HG02763 (cell line): ENCODE results near the gene IQGAP2.

Experiments used
- ATAC-seq: cut with Tn5 transposase; IDR thresholded peaks from one replicate; pipeline ENCODE4 v1.9.1; 2021; ENCODE audit warnings: mild to moderate bottlenecking, moderate library complexity; ENCODE audit not compliant: unreplicated experiment

The IQGAP2 gene

DNA sequence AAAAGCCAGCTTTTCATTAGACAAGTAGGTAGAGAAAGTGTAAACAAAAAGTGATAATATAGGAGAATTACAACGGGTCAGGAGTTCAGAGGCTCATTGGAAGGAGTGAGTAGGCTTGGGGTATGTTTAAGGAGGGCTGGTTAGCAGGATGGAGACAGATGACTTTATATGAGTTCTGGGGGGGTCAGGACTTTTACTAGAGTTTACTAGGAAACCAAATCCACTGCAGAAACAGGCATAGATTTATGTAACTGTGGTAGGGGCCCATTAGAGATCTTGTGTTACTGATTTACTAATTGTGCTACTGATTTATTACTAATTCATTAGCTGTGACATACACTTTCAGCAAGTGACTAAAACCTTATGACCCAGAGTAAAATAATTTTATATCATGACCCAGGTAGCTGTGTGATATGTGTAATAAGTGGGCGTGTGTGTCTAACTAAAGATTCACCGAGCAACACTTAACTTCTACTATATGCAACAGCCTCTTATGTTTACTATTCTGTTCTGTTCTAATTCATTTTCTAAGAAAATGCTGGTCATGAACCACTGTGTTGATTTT is 73.5 kb downstream of the IQGAP2 start:
- ATAC-seq = no peak

DNA sequence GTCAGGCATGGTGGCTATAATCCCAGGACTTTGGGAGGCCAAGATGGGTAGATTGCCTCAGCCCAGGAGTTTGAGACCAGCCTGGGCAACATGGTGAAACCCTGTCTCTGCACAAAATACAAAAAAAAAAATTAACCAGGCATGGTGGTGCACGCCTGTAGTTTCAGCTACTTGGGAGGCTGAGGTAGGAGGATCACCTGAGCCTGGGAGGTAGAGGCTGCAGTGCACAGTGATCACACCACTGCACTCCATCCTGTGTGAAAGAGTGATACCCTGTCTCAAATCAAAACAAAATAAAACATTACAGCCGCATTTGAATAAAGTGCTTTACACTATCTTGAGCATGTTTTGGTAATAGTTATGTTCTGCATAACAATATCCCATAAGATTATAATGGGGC is 74.0 kb downstream of the IQGAP2 start:
- no peak for ATAC-seq

DNA sequence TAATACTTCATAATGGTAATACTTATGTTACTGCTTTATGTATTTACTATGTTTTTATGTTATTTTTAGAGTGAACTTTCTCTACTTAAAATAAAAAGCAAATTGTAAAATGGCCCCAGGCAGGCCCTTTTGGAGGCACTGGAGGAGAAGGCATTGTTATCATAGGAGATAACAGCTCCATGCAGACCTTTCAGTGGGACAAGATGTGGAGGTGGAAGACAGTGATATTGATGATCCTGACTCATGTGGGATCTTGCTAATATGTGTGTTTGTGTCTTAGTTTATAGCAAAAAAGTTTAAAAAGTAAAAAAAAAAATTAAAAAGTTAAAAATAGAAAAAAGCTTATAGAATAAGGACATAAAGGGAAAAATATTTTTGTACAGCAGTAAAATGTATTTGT is 74.5 kb downstream of the IQGAP2 start:
- ATAC-seq = no peak

DNA sequence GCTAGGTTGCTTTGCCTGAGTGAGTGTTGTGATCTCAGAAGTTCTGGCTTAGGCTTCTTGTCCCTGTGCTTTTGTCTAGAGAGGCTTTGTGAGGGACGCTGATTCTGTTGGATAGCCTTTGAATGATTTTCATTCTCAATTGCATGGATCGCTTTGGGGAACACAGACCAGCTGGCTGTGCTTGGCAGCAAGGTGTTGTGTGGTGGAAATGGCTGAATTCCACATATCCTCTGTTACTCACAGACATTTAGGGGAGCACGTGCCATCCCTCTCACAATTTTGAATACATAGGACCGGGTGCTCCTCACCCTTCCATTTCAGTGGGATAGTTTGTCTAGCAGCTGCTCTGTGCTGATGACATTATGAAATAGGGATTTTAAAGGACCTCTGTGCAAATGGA is 76.2 kb downstream of the IQGAP2 start:
- ATAC-seq = no peak

DNA sequence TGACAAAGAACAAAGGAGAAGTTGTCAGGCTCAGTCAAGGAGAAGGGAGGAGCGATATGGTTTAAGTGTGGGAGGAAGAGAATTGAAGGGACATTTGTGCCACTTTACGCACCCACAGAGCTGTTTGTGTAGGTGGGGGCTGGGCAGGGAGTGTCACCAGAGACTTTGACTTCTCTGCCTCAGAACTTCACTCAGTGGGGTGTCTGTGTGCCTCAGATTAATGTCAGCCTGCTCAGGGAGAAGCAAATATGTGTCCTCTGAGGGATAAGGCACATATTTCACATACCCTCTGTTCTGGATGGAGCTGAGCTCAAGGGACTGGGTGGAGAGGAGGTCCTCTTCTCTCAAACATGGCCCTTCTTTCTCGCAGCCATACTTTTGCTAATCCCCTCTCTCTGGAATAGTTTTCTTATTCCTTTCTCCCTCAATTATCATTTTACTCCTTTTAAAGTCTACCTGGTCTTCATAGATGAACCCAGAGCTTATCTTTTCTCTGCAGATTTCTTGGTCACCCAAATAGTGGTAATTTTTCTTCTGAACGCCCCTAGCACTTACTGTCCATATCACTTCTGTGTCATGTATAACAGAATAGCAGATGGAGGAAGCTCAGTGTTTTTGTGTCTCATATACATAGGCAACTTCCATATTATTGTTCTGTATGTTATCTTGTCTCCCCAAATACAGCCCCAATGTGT is 77.0 kb downstream of the IQGAP2 start:
- no peak for ATAC-seq

DNA sequence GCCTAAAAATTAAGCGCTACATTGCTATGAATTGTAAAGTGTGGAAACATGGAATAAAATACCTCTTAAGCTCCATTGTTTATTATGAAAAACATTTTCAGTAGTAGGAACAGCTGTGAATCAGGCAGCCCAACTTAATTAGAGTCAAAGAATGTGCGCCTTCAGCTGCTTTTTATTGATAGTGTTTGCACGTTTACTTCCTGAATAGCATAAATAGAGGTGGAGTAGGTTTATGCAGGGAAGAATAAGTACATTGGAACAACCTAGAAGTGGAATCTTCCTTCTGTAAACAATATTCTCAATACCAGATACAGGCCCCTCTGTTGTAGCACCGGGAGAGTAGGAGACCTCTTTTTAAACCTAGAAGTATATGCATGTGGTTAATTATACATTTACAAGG is 79.9 kb downstream of the IQGAP2 start:
- no peak for ATAC-seq

DNA sequence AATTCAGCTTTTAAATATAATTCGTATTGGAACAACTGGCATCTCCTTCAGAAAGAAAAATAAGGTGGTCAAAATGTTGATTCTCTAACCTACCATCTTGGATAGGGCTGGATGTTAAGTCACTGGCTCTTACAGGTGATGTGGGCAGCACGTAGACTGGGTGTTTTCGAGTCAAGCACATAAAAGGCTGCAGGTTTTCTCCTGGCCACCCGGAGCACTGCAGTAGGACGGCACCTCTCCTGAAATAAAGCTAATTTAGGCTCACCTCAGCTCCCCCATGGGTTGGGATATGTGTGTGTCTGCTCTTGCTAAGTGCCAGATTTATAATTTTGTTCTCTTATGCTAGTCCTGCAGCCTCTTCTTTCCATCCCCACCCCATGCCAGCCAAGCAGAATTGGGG is 80.3 kb downstream of the IQGAP2 start:
- ATAC-seq = no peak

DNA sequence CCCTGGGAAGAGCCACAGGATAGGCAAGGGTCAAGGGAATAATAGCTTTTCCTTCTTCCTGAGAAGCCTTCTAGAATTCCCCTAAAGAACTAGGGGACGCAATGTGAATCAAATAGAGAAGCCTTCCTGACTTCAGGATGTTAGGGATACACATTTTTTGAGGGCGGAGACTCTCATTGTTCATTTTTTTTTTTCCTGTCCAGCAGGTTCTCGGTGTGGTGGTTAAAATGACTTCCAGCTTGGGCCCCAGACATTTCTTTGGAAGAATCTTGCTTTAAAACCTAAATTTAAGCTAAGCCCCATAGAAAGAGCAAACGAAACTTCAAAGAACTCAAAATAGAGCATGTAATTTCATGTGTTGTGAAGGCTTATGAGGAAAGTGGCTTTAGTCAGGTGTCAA is 80.8 kb downstream of the IQGAP2 start:
- ATAC-seq = no peak

DNA sequence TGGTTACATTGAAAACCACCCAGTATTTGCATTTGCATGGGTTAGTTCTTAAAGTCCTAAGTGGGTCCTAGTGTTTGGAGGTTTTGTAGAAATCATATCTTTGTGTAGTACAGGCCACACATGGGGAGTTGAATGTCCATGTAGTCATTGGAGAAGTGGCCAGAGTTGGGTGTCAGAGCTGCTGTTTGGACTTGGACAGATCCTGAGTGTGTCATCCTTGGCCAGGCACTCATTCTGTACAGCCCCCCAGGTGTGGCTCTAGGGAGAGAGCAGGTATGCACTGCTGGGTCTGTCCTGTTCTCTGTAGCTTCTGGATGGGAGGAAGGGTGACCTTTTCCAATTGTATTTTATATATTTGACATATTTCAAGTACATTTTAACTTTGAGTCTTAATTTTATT is 82.4 kb downstream of the IQGAP2 start:
- ATAC-seq = no peak

DNA sequence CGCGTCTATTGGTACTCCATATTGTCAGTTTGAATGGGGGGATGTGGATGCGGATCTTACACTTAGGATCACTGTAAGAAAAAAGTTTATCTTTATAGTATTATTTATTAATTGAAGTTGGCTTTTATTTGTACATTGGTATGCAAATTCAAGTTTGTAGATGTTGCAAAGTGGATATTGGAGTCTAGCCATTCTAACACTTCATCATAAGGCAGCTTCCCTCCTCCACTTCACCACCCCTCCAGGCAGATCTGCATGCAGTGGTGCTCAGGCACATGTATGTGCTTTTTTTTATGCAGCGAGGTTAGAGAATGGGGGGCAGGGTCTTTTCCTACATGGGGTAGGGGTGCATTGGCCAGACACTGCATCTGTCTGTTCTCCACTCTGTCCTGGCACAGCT is 84.3 kb downstream of the IQGAP2 start:
- no peak for ATAC-seq

DNA sequence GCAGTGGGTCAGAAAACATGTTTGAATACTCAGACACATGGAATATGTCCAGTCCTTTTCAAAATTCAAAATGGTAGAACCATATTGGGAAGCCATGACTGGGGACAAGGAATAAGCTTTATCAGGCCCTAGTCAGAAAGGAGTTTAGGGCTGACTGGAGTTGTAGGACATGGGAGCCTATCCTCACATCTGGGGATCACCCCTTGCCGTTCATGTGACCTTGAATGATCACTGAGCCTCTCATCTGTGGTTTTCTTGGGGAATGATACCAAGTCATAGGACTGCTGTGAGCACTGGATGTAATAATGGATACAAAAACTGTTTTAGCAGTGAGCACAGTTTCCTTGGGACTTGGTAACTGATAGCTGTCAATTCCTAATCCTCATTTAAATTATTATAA is 84.7 kb downstream of the IQGAP2 start:
- no peak for ATAC-seq

DNA sequence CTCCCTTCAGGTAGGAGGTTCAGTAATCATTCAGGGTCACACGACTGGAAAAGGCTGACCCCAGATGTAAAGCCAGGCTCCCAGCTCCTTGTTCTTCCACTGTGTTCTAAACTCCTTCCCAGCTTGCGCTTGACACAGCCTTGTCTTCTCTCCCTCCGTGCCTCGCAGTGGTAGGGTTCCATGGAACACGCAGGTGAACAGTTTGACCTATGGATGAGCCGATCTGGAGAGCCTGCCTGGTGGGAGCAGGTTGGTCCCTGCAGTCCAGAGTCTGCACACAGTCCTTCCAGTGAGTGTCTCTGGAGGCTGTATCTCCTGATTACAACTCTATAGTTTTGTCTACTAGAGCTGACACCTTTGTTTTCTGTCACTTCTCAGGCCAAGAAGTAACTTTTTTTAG is 85.9 kb downstream of the IQGAP2 start:
- no peak for ATAC-seq

DNA sequence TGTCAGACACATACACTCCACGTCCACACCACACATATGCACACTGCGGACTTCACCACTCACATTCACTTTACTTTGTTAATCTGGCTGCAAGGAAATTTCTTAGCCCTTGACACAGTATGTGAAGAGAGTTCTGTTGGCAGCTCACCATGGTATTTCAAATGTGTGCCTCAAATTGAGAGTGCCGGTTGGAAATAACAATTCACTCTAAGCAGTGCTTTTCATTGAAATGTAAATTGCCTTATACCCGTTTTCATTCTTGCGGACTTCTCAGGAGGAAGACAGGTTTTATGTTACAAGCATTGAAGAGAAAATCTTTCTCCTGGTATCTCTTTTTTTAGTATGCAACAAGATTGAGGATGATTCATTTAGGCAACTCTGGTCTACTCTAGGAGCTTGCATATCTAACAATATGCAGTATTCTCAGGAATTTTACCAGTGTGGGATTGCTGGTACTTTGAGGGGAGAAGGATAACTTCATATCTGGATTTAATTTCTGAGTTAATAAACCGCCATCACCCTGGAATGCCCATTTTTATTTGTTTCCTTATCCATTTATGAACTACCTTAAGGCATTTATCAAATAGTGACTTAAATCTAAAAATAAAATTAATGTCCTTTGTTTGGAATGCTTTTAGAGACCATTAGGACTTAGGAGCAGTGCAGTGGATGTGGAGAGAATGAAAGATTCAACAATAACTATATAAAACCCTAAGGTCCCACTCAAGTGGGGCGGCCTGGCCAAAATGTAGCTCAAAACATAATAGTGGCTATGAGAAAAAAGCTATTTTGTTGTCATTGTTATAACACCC is 87.0 kb downstream of the IQGAP2 start:
- ATAC-seq = no peak

DNA sequence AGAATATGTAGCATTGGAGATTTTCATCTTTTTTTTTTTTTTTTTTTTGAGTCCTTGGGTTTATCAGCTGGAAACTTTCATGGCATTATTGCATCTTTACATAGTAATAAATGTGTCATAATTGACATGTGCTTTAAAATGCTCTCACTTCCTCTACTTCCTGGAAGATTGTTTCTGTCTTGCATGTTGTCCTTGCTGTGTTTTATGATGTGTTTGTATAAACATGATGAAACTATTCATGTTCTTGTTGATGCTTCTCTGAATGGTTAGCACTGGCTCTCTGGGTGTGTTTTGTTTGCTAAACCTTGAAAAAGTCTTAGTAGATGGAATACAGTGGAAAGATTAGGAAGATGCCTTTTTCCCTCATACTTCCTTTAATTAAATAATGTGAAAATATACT is 87.9 kb downstream of the IQGAP2 start:
- ATAC-seq = no peak

DNA sequence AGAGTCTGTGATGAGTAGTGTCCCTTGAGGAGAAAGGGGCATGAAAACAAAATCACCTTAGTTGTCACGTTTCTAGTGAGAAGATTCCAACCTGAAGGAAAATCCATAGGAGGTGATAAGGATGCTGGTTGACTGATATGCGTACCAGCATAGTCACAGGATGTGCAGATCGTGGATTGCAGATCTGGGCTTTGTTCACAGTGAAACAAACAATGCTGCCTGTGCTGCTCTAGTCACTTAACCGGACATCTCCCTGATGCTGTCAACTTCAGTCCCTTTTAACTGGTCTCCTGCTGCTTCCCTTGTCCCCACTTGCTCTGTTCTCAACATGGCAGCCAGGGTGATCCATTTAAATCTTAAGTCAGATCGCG is 89.7 kb downstream of the IQGAP2 start:
- ATAC-seq = no peak

DNA sequence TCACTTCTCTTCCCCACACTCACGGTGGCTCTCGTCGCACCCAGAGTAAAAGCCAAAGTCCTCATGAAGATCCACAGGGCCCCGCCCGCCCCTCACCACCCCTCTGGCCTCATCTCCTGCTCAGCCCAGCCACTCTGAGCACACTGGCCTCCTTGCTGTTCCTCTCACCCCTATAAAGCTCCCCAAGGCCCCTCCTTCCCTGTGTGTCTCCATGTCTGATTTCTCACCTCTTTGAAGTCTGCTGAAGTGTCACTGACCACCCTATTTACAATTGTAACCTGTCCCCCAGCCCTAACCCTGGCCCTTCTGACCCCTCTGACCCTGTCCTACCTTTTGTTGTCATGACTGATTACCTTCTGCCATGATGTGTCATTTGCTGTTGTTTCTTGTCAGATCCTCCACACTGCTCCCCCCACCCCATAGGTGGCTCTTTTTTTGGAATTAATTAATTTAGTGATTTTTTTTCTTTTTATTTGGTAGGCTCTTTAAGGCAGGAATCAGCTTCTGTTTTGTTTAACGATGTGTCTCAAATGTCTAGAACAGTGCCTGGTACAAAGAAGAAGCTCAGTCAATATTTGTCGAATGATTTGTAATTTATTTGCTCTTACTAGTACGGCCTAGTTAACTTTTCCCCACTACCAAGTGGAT is 90.2 kb downstream of the IQGAP2 start:
- ATAC-seq = no peak

DNA sequence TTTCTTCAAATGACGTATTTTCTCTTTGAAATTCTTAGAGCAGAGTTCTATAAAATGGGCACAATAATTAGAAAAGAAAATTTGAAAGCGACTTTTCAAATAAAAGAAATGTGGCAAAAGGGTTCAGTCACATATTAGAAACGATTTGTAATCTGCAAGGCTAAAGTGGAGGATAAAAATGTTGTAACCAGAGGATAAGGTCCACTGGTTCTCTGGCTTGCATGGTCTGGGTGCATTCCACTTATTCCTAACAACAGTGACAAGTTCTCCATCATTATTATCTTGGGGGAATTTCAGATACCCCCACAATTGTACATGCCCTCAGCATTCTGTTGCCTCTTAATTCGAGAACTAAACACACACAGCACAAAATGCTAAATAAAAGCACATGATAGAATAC is 91.1 kb downstream of the IQGAP2 start:
- ATAC-seq = no peak

DNA sequence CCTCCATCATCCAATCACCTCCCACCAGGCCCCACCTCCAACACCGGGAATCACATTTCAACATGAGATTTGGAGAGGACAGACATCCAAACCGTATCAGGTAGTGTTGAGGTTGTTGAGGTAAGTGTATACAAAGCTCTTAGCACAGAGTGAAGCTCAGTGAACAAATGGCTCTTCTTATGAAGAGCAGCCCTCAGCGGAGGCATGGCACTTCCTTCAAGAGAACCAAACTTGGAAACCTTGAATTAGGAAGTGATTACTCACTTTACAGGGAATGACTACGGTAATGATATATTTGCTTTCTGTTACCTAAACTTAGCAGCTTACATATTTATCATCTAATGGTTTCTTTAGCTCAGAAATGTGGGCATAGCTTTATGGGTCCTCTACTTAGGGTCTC is 92.8 kb downstream of the IQGAP2 start:
- ATAC-seq = no peak

DNA sequence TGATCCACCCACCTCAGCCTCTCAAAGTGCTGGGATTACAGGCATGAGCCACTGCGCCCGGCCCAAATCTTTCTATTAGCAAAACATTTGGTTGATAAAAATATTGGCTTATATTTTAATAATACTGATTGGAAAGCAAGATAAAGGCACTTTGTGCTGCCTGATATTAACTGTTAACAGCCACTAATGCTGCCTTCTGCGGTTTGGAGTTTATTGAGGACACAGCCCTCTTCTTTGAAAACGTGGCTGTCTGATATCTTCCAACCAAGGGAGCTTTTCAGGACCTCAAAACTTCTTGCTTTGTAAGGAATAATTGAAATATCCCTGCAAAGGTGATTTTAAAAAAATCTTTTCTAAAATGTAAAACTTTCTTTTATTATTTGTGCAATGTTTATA is 94.0 kb downstream of the IQGAP2 start:
- no peak for ATAC-seq

DNA sequence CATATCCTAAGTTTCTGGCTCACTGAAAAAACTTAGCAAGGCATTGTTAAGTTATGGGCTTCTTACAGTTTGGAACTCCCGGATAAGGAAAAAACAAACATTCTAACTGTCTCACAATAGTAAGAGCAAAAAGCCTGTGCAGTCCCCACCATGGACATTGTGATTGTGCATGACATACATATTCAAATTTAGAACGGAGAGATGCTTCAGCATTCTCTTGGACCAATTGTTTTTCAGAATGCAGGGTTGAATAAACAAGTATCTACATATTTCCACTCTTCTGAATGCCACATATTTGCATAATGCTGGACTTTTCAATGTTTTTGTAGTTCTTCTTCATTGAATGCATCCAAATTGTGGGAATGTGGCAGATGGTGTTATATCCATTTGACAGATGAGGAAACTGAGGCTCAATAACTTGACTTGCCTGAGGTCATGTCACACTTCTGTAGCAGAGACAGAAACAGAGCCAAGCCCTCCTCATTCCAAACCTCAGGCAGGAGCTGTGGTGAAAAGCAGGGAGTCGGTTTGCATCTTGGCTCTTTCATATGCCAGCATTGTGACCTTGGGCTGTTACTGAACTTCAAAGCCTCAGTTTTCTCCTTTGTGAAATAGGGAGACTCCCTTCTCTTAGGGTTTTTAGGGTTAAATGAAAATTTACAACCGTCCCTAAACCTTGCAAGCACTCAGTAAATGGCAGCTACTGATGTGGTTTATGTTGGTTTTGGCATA is 95.1 kb downstream of the IQGAP2 start:
- no peak for ATAC-seq

DNA sequence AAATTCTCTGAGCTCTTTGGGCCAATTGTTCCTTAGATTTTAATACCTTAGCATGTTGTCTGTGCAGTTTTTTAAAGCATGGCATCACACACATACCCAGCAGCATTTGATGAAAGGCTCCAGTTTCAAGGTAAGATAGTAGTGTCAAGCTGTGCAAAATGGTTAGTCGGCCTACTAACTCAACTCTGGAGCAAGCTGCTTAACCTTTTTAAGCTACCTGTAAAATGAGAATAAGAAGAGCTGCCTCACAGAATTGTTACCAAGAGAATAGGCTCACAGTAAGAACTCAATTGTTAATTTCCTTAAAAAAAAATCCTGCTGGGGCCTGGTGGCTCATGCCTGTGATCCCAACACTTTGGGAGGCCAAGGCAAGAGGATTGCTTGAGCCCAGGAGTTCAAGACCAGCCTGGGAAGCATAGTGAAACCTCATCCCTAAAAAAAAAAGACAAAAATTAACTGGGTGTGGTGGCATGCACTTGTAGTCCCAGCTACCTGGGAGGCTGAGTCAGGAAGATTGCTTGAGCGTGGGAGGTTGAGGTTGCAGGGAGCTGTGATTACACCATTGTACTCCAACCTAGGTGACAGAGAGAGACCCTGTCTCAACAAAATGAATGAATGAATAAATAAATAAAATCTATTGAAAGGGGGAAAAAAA is 96.5 kb downstream of the IQGAP2 start:
- no peak for ATAC-seq
